ENCODE results near the gene PIK3R3.

DNA sequence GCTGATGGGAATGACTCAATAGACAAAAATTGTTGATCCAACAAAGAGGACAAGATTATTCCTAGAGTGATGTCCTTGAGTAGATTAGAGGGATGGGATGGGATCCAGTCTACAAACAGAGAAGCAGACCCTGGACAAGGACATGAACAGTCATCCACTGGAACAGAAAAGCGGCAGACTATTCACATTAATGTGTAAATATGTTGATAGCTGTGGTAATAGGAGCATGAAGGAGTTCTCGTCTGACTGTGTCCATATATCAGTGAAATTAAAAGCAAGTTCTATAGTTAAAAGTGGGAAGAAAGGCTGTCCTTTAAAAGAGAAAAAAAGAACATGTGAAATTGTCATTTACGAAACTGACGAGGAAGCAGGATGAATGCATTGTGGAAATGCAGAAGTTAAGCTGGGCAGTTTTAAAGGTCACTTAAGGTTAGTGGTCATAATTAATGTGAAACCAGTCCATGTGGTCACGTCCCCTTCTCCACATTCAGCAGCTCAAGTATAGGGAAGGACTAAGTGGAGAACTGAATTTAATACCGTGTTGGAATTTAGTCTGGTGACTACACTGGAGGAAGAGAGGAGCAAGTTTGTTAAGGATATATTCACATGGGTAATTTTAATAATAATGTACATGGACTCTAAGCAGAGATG is 62.1 kb downstream of the PIK3R3 start:
- TF ChIP-seq CTCF (IDR thresholded peaks at IDR 0.05; ENCODE audit: low read length) (no peak), EZH2 (IDR thresholded peaks at IDR 0.05; ENCODE audit: borderline replicate concordance, low read length) (no peak)

All from OCI-LY1 (cell line).